ENCODE results near the gene MGAT4C. TPM values are rescaled to one million over a fixed set of nuclear protein-coding genes. Genes with fewer than 3 reads are reported as not detected.
"Not testable (repeated sequence)": the region's sequence is repeated elsewhere in the genome, so short reads cannot be mapped to it uniquely, and the experiment has no call there.

MGAT4C gene
- total RNA-seq, 1 experiment from 2014 or later = not detected

DNA sequence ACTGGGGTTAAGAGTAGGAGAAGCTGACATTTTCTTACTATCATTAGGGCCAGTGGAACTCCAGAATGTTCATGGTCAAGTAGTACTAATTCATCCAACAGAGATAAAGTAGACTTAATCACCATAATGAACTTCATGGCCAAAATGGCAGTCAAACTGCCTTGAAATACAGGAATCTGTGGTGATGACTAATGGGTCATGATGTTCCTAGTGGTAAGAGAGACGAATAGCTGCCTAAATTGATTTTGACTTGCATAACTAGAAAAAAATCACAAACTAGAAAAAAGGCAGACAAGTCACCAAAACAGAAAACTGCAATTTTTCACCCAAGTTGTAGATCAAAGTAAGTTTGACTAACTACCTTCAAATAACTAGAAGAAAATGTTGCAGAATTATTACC is 138.5 kb downstream of the MGAT4C start:
- Histone ChIP-seq H3K27me3 (ENCODE audit: low read length) (no peaks in the 10 kb centered on the region), H3K27ac (ENCODE audit: low read length) (no peak overlapping the region), H3K4me1 (ENCODE audit: low read length) (no peaks in the 10 kb centered on the region), H4K20me1 (ENCODE audit: insufficient read depth, low read depth, low read length) (no peaks in the 10 kb centered on the region), H3K9me2 (replicated peaks; ENCODE audit: insufficient read depth, low read length) (no peaks in the 10 kb centered on the region), H3K4me3 (ENCODE audit: low read length) (no peak overlapping the region), H3K9ac (ENCODE audit: low read length) (no peak overlapping the region), H3K4me2 (ENCODE audit: low read depth, low read length, poor library complexity, severe bottlenecking) (no peak overlapping the region), H3K36me3 (ENCODE audit: insufficient read depth, low read length) (no peaks in the 10 kb centered on the region), H3K79me2 (ENCODE audit: low read length) (no peaks in the 10 kb centered on the region), H3K9me3 (ENCODE audit: low read length) (peaks cover 6% of the 10 kb centered on the region; the same call in 1 of the 2 replicates), H2AFZ (ENCODE audit: low read length) (no peak overlapping the region)
- no peak for DNase-seq

GRCh38 chr12:86104087-86104486 is 152.1 kb downstream of the MGAT4C start:
- no peaks in the 10 kb centered on the region for H3K79me2 ChIP-seq (ENCODE audit: low read length)
- H3K9me3 ChIP-seq (ENCODE audit: low read length) = peaks cover 23% of the 10 kb centered on the region
- no peaks in the 10 kb centered on the region for H3K36me3 ChIP-seq (ENCODE audit: insufficient read depth, low read length)
- H3K4me3 ChIP-seq (ENCODE audit: low read length) = no peak overlapping the region
- no peaks in the 10 kb centered on the region for H3K27me3 ChIP-seq (ENCODE audit: low read length)
- no peak overlapping the region for H2AFZ ChIP-seq (ENCODE audit: low read length)
- H3K9ac ChIP-seq (ENCODE audit: low read length) = no peak overlapping the region
- no peaks in the 10 kb centered on the region for H3K4me1 ChIP-seq (ENCODE audit: low read length)
- no peaks in the 10 kb centered on the region for H4K20me1 ChIP-seq (ENCODE audit: insufficient read depth, low read depth, low read length)
- DNase-seq = no peak
- H3K27ac ChIP-seq (ENCODE audit: low read length) = no peak overlapping the region
- H3K4me2 ChIP-seq (ENCODE audit: low read depth, low read length, poor library complexity, severe bottlenecking) = no peak overlapping the region
- H3K9me2 ChIP-seq (replicated peaks; ENCODE audit: insufficient read depth, low read length) = no peaks in the 10 kb centered on the region

DNA sequence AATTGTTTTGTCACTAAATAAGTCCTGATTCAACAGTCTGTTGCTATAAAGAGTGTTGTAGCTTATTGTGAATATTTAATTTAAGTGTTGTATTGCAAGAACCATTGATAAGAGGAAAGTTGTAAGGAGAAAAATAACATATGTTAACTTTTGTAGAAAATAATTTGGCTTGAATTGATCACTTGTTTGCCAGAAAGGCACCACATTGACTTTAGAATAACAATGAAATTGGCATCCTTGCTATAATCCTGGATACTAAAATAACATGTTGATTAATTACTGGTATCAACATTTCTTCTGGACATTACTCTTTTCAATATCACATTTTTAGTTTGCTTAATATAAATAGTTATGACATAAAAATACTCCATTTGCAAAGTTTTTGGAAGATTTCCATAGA is 159.0 kb downstream of the MGAT4C start:
- Histone ChIP-seq H3K4me1 (ENCODE audit: low read length) (no peaks in the 10 kb centered on the region), H3K4me2 (ENCODE audit: low read depth, low read length, poor library complexity, severe bottlenecking) (no peak overlapping the region), H3K9ac (ENCODE audit: low read length) (no peak overlapping the region), H3K27me3 (ENCODE audit: low read length) (no peaks in the 10 kb centered on the region), H4K20me1 (ENCODE audit: insufficient read depth, low read depth, low read length) (no peaks in the 10 kb centered on the region), H2AFZ (ENCODE audit: low read length) (no peak overlapping the region), H3K36me3 (ENCODE audit: insufficient read depth, low read length) (no peaks in the 10 kb centered on the region), H3K27ac (ENCODE audit: low read length) (no peak overlapping the region), H3K9me3 (ENCODE audit: low read length) (peaks cover 21% of the 10 kb centered on the region; the same call in 1 of the 2 replicates), H3K4me3 (ENCODE audit: low read length) (no peak overlapping the region), H3K79me2 (ENCODE audit: low read length) (no peaks in the 10 kb centered on the region), H3K9me2 (replicated peaks; ENCODE audit: insufficient read depth, low read length) (no peaks in the 10 kb centered on the region)
- no peak for DNase-seq

DNA sequence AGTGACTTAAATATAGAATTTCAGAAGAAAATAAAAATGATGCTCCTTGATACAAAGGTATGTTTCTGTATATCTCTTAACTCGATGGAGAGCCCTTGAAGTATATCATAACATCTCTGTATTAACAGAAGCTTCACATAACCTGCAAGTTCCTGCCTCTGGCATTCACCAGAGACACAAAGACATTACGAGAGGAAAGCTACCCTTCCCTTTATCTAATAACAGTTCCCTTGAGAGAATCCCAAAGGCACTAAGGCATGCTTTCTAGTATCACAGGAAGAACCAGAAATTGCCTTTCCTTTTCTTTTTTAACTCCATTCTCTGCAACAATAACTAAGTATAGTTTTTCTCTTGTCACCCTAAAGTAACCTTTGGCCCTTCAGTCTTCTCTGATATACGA is 164.5 kb downstream of the MGAT4C start:
- H3K9me3 ChIP-seq (ENCODE audit: low read length) = peaks cover 24% of the 10 kb centered on the region
- no peaks in the 10 kb centered on the region for H4K20me1 ChIP-seq (ENCODE audit: insufficient read depth, low read depth, low read length)
- no peak overlapping the region for H3K9ac ChIP-seq (ENCODE audit: low read length)
- DNase-seq = no peak
- no peaks in the 10 kb centered on the region for H3K79me2 ChIP-seq (ENCODE audit: low read length)
- no peak overlapping the region for H3K4me2 ChIP-seq (ENCODE audit: low read depth, low read length, poor library complexity, severe bottlenecking)
- no peak overlapping the region for H3K4me3 ChIP-seq (ENCODE audit: low read length)
- no peaks in the 10 kb centered on the region for H3K9me2 ChIP-seq (replicated peaks; ENCODE audit: insufficient read depth, low read length)
- H3K36me3 ChIP-seq (ENCODE audit: insufficient read depth, low read length) = no peaks in the 10 kb centered on the region
- H3K27ac ChIP-seq (ENCODE audit: low read length) = no peak overlapping the region
- no peak overlapping the region for H2AFZ ChIP-seq (ENCODE audit: low read length)
- H3K27me3 ChIP-seq (ENCODE audit: low read length) = no peaks in the 10 kb centered on the region
- H3K4me1 ChIP-seq (ENCODE audit: low read length) = no peaks in the 10 kb centered on the region

DNA sequence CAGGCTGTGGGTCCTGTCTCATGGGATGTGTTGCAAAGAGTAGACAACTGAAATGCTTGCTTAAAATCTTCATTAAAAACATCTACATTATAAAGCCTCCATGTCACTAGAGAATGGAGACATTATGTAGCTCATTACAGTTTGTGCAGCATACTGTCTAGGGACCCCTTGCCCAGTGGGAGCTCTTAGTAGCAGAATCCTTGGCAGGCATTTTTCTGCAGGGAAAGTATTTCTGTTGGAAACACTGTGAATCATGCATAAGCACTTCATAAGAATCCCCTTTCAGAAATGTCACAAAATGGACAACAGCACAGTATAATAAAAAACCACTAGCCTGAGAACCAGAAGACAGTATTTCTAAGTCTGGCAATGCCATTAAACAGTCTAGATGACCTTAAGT is 174.3 kb downstream of the MGAT4C start:
- no peaks in the 10 kb centered on the region for H3K79me2 ChIP-seq (ENCODE audit: low read length)
- no peak overlapping the region for H3K9ac ChIP-seq (ENCODE audit: low read length)
- H3K9me2 ChIP-seq (replicated peaks; ENCODE audit: insufficient read depth, low read length) = no peaks in the 10 kb centered on the region
- no peak overlapping the region for H2AFZ ChIP-seq (ENCODE audit: low read length)
- H3K4me3 ChIP-seq (ENCODE audit: low read length) = no peak overlapping the region
- H3K4me1 ChIP-seq (ENCODE audit: low read length) = no peaks in the 10 kb centered on the region
- no peaks in the 10 kb centered on the region for H3K36me3 ChIP-seq (ENCODE audit: insufficient read depth, low read length)
- H3K27ac ChIP-seq (ENCODE audit: low read length) = no peak overlapping the region
- no peak for DNase-seq
- no peak overlapping the region for H3K4me2 ChIP-seq (ENCODE audit: low read depth, low read length, poor library complexity, severe bottlenecking)
- peaks cover 15% of the 10 kb centered on the region for H3K9me3 ChIP-seq (ENCODE audit: low read length)
- no peaks in the 10 kb centered on the region for H3K27me3 ChIP-seq (ENCODE audit: low read length)
- H4K20me1 ChIP-seq (ENCODE audit: insufficient read depth, low read depth, low read length) = no peaks in the 10 kb centered on the region

DNA sequence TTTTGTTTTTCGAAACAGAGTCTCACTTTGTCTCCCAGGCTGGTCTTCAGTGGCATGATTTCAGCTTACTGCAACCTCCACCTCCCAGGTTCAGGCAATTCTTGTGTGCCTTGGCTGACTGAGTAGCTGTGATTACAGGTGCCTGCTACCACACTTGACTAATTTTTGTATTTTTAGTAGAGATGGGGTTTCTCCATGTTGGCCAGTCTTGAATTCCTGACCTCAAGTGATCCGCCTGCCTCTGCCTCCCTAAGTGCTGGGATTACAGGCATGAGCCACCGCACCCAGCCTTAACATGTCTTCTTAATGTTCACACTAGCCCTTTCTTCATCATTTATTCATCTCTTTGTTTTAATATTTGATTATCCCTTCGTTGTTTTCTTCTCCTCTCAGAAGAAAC is 197.1 kb downstream of the MGAT4C start:
- not testable (repeated sequence) for H3K9me3 ChIP-seq (ENCODE audit: low read length); H3K4me3 ChIP-seq (ENCODE audit: low read length); H3K9ac ChIP-seq (ENCODE audit: low read length); H3K4me2 ChIP-seq (ENCODE audit: low read depth, low read length, poor library complexity, severe bottlenecking); H2AFZ ChIP-seq (ENCODE audit: low read length); H3K79me2 ChIP-seq (ENCODE audit: low read length); H3K27ac ChIP-seq (ENCODE audit: low read length); H4K20me1 ChIP-seq (ENCODE audit: insufficient read depth, low read depth, low read length); H3K36me3 ChIP-seq (ENCODE audit: insufficient read depth, low read length); H3K27me3 ChIP-seq (ENCODE audit: low read length); H3K9me2 ChIP-seq (replicated peaks; ENCODE audit: insufficient read depth, low read length); DNase-seq; H3K4me1 ChIP-seq (ENCODE audit: low read length)

GRCh38 chr12:86057092-86057845 is 198.9 kb downstream of the MGAT4C start:
- Histone ChIP-seq H3K79me2 (ENCODE audit: low read length) (no peaks in the 10 kb centered on the region), H3K27me3 (ENCODE audit: low read length) (no peaks in the 10 kb centered on the region), H3K27ac (ENCODE audit: low read length) (no peak overlapping the region), H3K36me3 (ENCODE audit: insufficient read depth, low read length) (no peaks in the 10 kb centered on the region), H3K4me3 (ENCODE audit: low read length) (no peak overlapping the region), H3K4me2 (ENCODE audit: low read depth, low read length, poor library complexity, severe bottlenecking) (no peak overlapping the region), H3K9ac (ENCODE audit: low read length) (no peak overlapping the region), H3K9me2 (replicated peaks; ENCODE audit: insufficient read depth, low read length) (no peaks in the 10 kb centered on the region), H4K20me1 (ENCODE audit: insufficient read depth, low read depth, low read length) (no peaks in the 10 kb centered on the region), H2AFZ (ENCODE audit: low read length) (no peak overlapping the region), H3K9me3 (ENCODE audit: low read length) (peaks cover 14% of the 10 kb centered on the region), H3K4me1 (ENCODE audit: low read length) (no peaks in the 10 kb centered on the region)
- no peak for DNase-seq

GRCh38 chr12:86052921-86053320 is 203.3 kb downstream of the MGAT4C start:
- Histone ChIP-seq H3K4me3 (ENCODE audit: low read length) (no peak overlapping the region), H3K79me2 (ENCODE audit: low read length) (no peaks in the 10 kb centered on the region), H3K4me1 (ENCODE audit: low read length) (no peaks in the 10 kb centered on the region), H3K27me3 (ENCODE audit: low read length) (no peaks in the 10 kb centered on the region), H3K9me3 (ENCODE audit: low read length) (peaks cover 14% of the 10 kb centered on the region), H3K9ac (ENCODE audit: low read length) (no peak overlapping the region), H3K4me2 (ENCODE audit: low read depth, low read length, poor library complexity, severe bottlenecking) (no peak overlapping the region), H3K9me2 (replicated peaks; ENCODE audit: insufficient read depth, low read length) (no peaks in the 10 kb centered on the region), H3K36me3 (ENCODE audit: insufficient read depth, low read length) (no peaks in the 10 kb centered on the region), H2AFZ (ENCODE audit: low read length) (no peak overlapping the region), H4K20me1 (ENCODE audit: insufficient read depth, low read depth, low read length) (no peaks in the 10 kb centered on the region), H3K27ac (ENCODE audit: low read length) (no peak overlapping the region)
- no peak for DNase-seq
